WTC11 (cell line): ENCODE measurements around the gene PAQR9. TPM values are rescaled to one million over a fixed set of nuclear protein-coding genes. Genes with fewer than 3 reads are reported as not detected.

ENCODE experiments used
- ATAC-seq: fragments of 200-7000 bp; cut with Tn5 transposase; 2 replicates; pipeline ENCODE4 v1.10.0; 2021; ENCODE audit warnings: mild to moderate bottlenecking, moderate library complexity
- CTCF ChIA-PET: fragments of 300-600 bp; sonication (Branson Sonifier 250); formaldehyde crosslinking; loops from one replicate; lab custom pipeline; 2021; ENCODE audit warnings: antibody characterized with exemption; lab: Charles Lee
- POLR2A ChIA-PET: fragments of 350-600 bp; sonication (Branson Sonifier 250); formaldehyde crosslinking; loops from one replicate; lab custom pipeline; 2021; ENCODE audit warnings: antibody characterized with exemption; lab: Charles Lee
- DNase-seq: peaks from one replicate; pipeline ENCODE4 v3.0.0; 2021; ENCODE audit warnings: low spot score
- H3K27ac Mint-ChIP-seq: 2 replicates; pipeline ENCODE4 v1.8.0; 2021; ENCODE audit warnings: mixed read lengths
- H3K27me3 Mint-ChIP-seq: 2 replicates; pipeline ENCODE4 v1.8.0; 2021; ENCODE audit warnings: low read depth, mild to moderate bottlenecking, moderate library complexity, mixed read lengths
- H3K36me3 Mint-ChIP-seq: 2 replicates; pipeline ENCODE4 v1.8.0; 2021; ENCODE audit warnings: mixed read lengths
- H3K4me1 Mint-ChIP-seq: 2 replicates; pipeline ENCODE4 v1.8.0; 2022; ENCODE audit warnings: mixed read lengths
- H3K4me3 Mint-ChIP-seq: 2 replicates; pipeline ENCODE4 v1.8.0; 2021; ENCODE audit warnings: mild to moderate bottlenecking, moderate library complexity, mixed read lengths
- H3K9me3 Mint-ChIP-seq: 2 replicates; pipeline ENCODE4 v1.8.0; 2021; ENCODE audit warnings: mixed read lengths
- ELF4 ChIP-seq: sonication (generic); formaldehyde crosslinking; IDR thresholded peaks from 2 replicates; pipeline ENCODE4 v1.8.1; 2022; ENCODE audit warnings: low read depth, mild to moderate bottlenecking, moderate library complexity, missing genetic modification reagents
- GABPB1 ChIP-seq: sonication (generic); formaldehyde crosslinking; IDR thresholded peaks from 2 replicates; pipeline ENCODE4 v1.8.1; 2023; ENCODE audit warnings: mild to moderate bottlenecking, missing genetic modification reagents
- JAZF1 ChIP-seq: fragments of 250-450 bp; sonication (Bioruptor Pico); IDR thresholded peaks from 2 replicates; pipeline ENCODE4 v1.9.0; 2021; ENCODE audit warnings: moderate library complexity, mild to moderate bottlenecking, inconsistent platforms
- NFATC4 ChIP-seq: fragments of 250-450 bp; sonication (Bioruptor Pico); IDR thresholded peaks from 2 replicates; pipeline ENCODE4 v1.9.0; 2021; ENCODE audit warnings: mild to moderate bottlenecking
- RELA ChIP-seq: sonication (generic); formaldehyde crosslinking; IDR thresholded peaks from 2 replicates; pipeline ENCODE4 v1.8.1; 2022; ENCODE audit warnings: missing genetic modification reagents, mild to moderate bottlenecking, borderline replicate concordance
- SMAD4 ChIP-seq: sonication (generic); formaldehyde crosslinking; IDR thresholded peaks from 2 replicates; pipeline ENCODE4 v1.8.0; 2022; ENCODE audit warnings: mild to moderate bottlenecking, missing genetic modification reagents
- SP1 ChIP-seq: sonication (generic); formaldehyde crosslinking; conservative IDR thresholded peaks from 2 replicates; pipeline ENCODE4 v1.8.1; 2022; ENCODE audit warnings: missing genetic modification reagents
- ZBTB21 ChIP-seq: sonication (generic); formaldehyde crosslinking; IDR thresholded peaks from 2 replicates; pipeline ENCODE4 v1.8.1; 2023; ENCODE audit warnings: mild to moderate bottlenecking, missing genetic modification reagents, borderline replicate concordance
- ZNF219 ChIP-seq: sonication (generic); formaldehyde crosslinking; IDR thresholded peaks from 2 replicates; pipeline ENCODE4 v1.8.0; 2023; ENCODE audit warnings: missing genetic modification reagents, mild to moderate bottlenecking, borderline replicate concordance
- ZNF317 ChIP-seq: sonication (generic); formaldehyde crosslinking; IDR thresholded peaks from 2 replicates; pipeline ENCODE4 v1.8.1; 2023; ENCODE audit warnings: low read depth, mild to moderate bottlenecking, moderate library complexity, missing genetic modification reagents, borderline replicate concordance
- ZNF416 ChIP-seq: fragments of 250-450 bp; sonication (Bioruptor Pico); IDR thresholded peaks from 2 replicates; pipeline ENCODE4 v1.9.0; 2021; ENCODE audit warnings: mild to moderate bottlenecking, inconsistent platforms
- ZNF671 ChIP-seq: fragments of 250-450 bp; sonication (Bioruptor Pico); IDR thresholded peaks from 2 replicates; pipeline ENCODE4 v1.8.0; 2021; ENCODE audit warnings: mild to moderate bottlenecking
- total RNA-seq: library from RNA; stranded (reverse); gene quantifications from 3 replicates; pipeline ENCODE4 v1.2.3, GENCODE V29; 2021
- TF ChIP-seq, protein P1 (sequence below): sonication (generic); formaldehyde crosslinking; IDR thresholded peaks from 2 replicates; pipeline ENCODE4 v1.8.0; 2023; ENCODE audit warnings: missing genetic modification reagents, mild to moderate bottlenecking, borderline replicate concordance
- TF ChIP-seq, protein P2 (sequence below): fragments of 250-450 bp; sonication (Bioruptor Pico); conservative IDR thresholded peaks from 2 replicates; pipeline ENCODE4 v1.9.0; 2021; ENCODE audit warnings: mild to moderate bottlenecking
- TF ChIP-seq, protein P3 (sequence below): sonication (generic); formaldehyde crosslinking; IDR thresholded peaks from 2 replicates; pipeline ENCODE4 v1.8.0; 2022; ENCODE audit warnings: mild to moderate bottlenecking, missing genetic modification reagents
- TF ChIP-seq, protein P4 (sequence below): sonication (generic); formaldehyde crosslinking; IDR thresholded peaks from 2 replicates; pipeline ENCODE4 v1.8.1; 2022; ENCODE audit warnings: mild to moderate bottlenecking, missing genetic modification reagents, moderate library complexity, borderline replicate concordance
- TF ChIP-seq, protein P5 (sequence below): sonication (generic); formaldehyde crosslinking; IDR thresholded peaks from 2 replicates; pipeline ENCODE4 v1.8.1; 2022; ENCODE audit warnings: low read depth, missing genetic modification reagents, borderline replicate concordance
- TF ChIP-seq, protein P6 (sequence below): fragments of 250-450 bp; sonication (Bioruptor Pico); IDR thresholded peaks from 2 replicates; pipeline ENCODE4 v2.1.2; 2022; ENCODE audit warnings: mild to moderate bottlenecking, moderate library complexity
- TF ChIP-seq, protein P7 (sequence below): sonication (generic); formaldehyde crosslinking; IDR thresholded peaks from 2 replicates; pipeline ENCODE4 v1.8.1; 2022; ENCODE audit warnings: missing genetic modification reagents, borderline replicate concordance
- TF ChIP-seq, protein P8 (sequence below): sonication (generic); formaldehyde crosslinking; IDR thresholded peaks from 2 replicates; pipeline ENCODE4 v1.8.0; 2022; ENCODE audit warnings: mild to moderate bottlenecking, missing genetic modification reagents
- TF ChIP-seq, protein P9 (sequence below): sonication (generic); formaldehyde crosslinking; IDR thresholded peaks from 2 replicates; pipeline ENCODE4 v1.8.1; 2023; ENCODE audit warnings: mild to moderate bottlenecking, missing genetic modification reagents, moderate library complexity

The PAQR9 gene
- total RNA-seq, 1 experiment from 2014 or later: 2.0 TPM

DNA sequence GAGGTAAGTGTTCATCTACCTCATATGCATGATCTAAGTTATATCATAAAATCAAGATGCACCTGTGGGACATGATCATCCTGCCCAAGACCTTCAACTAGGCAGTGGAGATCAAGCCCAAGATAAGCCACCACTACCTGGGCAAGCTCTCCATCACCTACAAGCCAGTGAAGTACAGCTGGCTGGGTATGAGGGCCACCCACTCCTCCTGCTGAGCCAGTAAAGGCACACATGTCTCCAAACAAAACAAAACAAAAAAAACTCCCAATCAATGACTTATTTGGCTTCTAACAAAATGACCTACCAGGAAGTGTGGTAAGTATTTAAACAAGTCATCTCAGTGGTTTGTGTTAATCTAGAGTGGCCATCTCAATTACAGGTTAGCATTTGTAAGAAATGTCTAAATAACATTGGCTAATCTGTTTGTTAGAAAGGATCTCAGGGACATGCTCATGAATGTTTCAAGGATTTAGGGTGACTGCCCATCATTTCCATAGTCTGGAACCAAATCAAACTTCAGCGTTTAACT lies 3.1 kb downstream of the PAQR9 start (continued):
- TF ChIP-seq, protein P1, sequence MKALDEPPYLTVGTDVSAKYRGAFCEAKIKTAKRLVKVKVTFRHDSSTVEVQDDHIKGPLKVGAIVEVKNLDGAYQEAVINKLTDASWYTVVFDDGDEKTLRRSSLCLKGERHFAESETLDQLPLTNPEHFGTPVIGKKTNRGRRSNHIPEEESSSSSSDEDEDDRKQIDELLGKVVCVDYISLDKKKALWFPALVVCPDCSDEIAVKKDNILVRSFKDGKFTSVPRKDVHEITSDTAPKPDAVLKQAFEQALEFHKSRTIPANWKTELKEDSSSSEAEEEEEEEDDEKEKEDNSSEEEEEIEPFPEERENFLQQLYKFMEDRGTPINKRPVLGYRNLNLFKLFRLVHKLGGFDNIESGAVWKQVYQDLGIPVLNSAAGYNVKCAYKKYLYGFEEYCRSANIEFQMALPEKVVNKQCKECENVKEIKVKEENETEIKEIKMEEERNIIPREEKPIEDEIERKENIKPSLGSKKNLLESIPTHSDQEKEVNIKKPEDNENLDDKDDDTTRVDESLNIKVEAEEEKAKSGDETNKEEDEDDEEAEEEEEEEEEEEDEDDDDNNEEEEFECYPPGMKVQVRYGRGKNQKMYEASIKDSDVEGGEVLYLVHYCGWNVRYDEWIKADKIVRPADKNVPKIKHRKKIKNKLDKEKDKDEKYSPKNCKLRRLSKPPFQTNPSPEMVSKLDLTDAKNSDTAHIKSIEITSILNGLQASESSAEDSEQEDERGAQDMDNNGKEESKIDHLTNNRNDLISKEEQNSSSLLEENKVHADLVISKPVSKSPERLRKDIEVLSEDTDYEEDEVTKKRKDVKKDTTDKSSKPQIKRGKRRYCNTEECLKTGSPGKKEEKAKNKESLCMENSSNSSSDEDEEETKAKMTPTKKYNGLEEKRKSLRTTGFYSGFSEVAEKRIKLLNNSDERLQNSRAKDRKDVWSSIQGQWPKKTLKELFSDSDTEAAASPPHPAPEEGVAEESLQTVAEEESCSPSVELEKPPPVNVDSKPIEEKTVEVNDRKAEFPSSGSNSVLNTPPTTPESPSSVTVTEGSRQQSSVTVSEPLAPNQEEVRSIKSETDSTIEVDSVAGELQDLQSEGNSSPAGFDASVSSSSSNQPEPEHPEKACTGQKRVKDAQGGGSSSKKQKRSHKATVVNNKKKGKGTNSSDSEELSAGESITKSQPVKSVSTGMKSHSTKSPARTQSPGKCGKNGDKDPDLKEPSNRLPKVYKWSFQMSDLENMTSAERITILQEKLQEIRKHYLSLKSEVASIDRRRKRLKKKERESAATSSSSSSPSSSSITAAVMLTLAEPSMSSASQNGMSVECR (CRISPR knock-in tag): no peak
- no peak for TF ChIP-seq JAZF1 (CRISPR knock-in tag)
- TF ChIP-seq, protein P2, sequence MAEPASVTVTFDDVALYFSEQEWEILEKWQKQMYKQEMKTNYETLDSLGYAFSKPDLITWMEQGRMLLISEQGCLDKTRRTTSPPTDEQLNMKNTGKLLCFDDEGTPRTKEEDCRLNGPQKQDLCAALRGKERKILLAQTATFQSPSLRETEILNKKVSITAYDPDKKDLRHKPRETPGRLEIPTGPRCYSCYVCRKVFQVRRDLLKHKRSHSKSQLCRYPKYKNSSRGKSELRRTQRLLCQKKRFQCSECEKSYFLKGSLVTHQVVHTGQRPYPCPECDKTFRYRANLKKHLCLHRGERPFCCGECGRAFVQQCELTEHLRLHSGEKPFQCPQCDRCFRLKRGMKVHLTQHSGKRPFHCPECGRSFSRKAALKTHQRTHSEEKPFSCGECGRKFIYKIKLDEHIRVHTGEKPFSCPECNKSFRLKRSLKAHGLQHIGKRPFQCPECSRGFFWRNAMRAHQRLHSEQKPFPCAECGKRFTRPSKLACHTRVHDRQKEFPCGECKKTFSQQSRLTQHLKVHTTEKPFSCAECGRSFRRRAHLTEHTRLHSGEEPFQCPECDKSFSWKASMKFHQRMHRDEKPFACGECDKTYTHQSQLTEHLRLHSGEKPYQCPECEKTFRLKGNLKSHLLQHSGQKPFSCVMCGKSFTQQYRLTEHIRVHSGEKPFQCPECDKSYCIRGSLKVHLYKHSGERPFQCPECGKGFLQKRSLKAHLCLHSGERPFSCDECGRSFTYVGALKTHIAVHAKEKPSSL: no peak
- TF ChIP-seq NFATC4 (CRISPR knock-in tag): no peak
- TF ChIP-seq, protein P3, sequence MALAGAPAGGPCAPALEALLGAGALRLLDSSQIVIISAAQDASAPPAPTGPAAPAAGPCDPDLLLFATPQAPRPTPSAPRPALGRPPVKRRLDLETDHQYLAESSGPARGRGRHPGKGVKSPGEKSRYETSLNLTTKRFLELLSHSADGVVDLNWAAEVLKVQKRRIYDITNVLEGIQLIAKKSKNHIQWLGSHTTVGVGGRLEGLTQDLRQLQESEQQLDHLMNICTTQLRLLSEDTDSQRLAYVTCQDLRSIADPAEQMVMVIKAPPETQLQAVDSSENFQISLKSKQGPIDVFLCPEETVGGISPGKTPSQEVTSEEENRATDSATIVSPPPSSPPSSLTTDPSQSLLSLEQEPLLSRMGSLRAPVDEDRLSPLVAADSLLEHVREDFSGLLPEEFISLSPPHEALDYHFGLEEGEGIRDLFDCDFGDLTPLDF (CRISPR knock-in tag): no peak
- TF ChIP-seq, protein P4, sequence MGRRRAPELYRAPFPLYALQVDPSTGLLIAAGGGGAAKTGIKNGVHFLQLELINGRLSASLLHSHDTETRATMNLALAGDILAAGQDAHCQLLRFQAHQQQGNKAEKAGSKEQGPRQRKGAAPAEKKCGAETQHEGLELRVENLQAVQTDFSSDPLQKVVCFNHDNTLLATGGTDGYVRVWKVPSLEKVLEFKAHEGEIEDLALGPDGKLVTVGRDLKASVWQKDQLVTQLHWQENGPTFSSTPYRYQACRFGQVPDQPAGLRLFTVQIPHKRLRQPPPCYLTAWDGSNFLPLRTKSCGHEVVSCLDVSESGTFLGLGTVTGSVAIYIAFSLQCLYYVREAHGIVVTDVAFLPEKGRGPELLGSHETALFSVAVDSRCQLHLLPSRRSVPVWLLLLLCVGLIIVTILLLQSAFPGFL (CRISPR knock-in tag): no peak
- TF ChIP-seq ELF4 (CRISPR knock-in tag): no peak
- no peak for TF ChIP-seq ZNF671
- TF ChIP-seq ZNF317 (CRISPR knock-in tag): no peak
- TF ChIP-seq RELA (CRISPR knock-in tag): no peak

DNA sequence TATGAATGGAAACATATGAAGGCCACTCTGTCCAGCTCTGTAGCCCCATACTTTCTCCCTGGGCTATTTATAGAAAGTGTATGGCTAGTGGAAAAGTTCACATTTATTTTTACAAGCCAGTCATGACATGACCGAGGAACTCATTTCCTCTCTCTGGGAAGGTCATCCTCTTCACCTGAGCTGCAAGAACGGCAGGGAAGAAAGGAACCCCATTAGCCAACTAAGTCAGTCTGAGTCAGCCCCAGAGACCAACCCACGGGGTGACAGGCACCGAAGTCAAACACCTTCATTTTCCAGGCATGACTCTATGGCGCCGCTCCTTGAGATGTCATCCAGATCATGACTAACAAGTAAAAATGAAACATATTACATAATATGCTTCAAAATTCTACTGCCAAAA lies 4.8 kb downstream of the PAQR9 start:
- peaks cover 3% of the 10 kb centered on the region; the same call in 1 of the 2 replicates for H3K36me3 Mint-ChIP-seq
- DNase-seq: no peak
- POLR2A ChIA-PET: no interaction called here
- TF ChIP-seq, protein P5, sequence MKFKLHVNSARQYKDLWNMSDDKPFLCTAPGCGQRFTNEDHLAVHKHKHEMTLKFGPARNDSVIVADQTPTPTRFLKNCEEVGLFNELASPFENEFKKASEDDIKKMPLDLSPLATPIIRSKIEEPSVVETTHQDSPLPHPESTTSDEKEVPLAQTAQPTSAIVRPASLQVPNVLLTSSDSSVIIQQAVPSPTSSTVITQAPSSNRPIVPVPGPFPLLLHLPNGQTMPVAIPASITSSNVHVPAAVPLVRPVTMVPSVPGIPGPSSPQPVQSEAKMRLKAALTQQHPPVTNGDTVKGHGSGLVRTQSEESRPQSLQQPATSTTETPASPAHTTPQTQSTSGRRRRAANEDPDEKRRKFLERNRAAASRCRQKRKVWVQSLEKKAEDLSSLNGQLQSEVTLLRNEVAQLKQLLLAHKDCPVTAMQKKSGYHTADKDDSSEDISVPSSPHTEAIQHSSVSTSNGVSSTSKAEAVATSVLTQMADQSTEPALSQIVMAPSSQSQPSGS (CRISPR knock-in tag): no peak
- TF ChIP-seq, protein P6, sequence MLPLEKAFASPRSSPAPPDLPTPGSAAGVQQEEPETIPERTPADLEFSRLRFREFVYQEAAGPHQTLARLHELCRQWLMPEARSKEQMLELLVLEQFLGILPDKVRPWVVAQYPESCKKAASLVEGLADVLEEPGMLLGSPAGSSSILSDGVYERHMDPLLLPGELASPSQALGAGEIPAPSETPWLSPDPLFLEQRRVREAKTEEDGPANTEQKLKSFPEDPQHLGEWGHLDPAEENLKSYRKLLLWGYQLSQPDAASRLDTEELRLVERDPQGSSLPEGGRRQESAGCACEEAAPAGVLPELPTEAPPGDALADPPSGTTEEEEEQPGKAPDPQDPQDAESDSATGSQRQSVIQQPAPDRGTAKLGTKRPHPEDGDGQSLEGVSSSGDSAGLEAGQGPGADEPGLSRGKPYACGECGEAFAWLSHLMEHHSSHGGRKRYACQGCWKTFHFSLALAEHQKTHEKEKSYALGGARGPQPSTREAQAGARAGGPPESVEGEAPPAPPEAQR: no peak
- no peak for TF ChIP-seq SP1 (CRISPR knock-in tag)
- TF ChIP-seq, protein P7, sequence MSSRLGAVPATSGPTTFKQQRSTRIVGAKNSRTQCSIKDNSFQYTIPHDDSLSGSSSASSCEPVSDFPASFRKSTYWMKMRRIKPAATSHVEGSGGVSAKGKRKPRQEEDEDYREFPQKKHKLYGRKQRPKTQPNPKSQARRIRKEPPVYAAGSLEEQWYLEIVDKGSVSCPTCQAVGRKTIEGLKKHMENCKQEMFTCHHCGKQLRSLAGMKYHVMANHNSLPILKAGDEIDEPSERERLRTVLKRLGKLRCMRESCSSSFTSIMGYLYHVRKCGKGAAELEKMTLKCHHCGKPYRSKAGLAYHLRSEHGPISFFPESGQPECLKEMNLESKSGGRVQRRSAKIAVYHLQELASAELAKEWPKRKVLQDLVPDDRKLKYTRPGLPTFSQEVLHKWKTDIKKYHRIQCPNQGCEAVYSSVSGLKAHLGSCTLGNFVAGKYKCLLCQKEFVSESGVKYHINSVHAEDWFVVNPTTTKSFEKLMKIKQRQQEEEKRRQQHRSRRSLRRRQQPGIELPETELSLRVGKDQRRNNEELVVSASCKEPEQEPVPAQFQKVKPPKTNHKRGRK (CRISPR knock-in tag): no peak
- no peak for TF ChIP-seq ZNF416 (CRISPR knock-in tag)
- no peak for TF ChIP-seq SMAD4 (CRISPR knock-in tag)
- no peak for TF ChIP-seq ZBTB21 (CRISPR knock-in tag)
- TF ChIP-seq, protein P8, sequence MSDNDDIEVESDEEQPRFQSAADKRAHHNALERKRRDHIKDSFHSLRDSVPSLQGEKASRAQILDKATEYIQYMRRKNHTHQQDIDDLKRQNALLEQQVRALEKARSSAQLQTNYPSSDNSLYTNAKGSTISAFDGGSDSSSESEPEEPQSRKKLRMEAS (CRISPR knock-in tag): no peak
- no peak for TF ChIP-seq ZNF317 (CRISPR knock-in tag)
- TF ChIP-seq GABPB1: no peak
- TF ChIP-seq, protein P9, sequence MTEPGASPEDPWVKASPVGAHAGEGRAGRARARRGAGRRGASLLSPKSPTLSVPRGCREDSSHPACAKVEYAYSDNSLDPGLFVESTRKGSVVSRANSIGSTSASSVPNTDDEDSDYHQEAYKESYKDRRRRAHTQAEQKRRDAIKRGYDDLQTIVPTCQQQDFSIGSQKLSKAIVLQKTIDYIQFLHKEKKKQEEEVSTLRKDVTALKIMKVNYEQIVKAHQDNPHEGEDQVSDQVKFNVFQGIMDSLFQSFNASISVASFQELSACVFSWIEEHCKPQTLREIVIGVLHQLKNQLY (CRISPR knock-in tag): no peak
- TF ChIP-seq ZNF219 (CRISPR knock-in tag): no peak
- TF ChIP-seq, all 79 proteins: peak for 0
- H3K4me3 Mint-ChIP-seq: no peak overlapping the region
- H3K9me3 Mint-ChIP-seq: no peaks in the 10 kb centered on the region
- peaks cover 26% of the 10 kb centered on the region for H3K27me3 Mint-ChIP-seq
- no peak for ATAC-seq
- H3K4me1 Mint-ChIP-seq: peaks cover 11% of the 10 kb centered on the region
- CTCF ChIA-PET: interaction anchor here (1.0 to 1.4 kb wide), 2 partner anchors 27 to 30 kb away, joined by 3 to 5 read pairs; no protein-coding TSS in a partner anchor
- H3K27ac Mint-ChIP-seq: no peak overlapping the region
